AG10803 (cell line): ENCODE results near the gene SIGLEC1.

Source experiments
- DNase-seq: peaks from one replicate; pipeline ENCODE4 v3.0.0; 2010; ENCODE audit warnings: low read depth
- H3K4me3 ChIP-seq: 2 replicates; pipeline ENCODE4 v1.5.1; 2011; ENCODE audit warnings: mild to moderate bottlenecking, low read length, control low read depth
- CTCF ChIP-seq: conservative IDR thresholded peaks from 2 replicates; pipeline ENCODE4 v1.5.1; 2011; ENCODE audit warnings: mild to moderate bottlenecking, low read length, control low read depth, inconsistent platforms

Gene SIGLEC1

GRCh38 chr20:3714092-3714491 is 1.7 kb upstream of the SIGLEC1 start:
- no peak for DNase-seq
- H3K4me3 ChIP-seq, result no peak overlapping the region
- TF ChIP-seq CTCF, result no peak

GRCh38 chr20:3711484-3711941 is 887 bp downstream of the SIGLEC1 start:
- no peak overlapping the region for H3K4me3 ChIP-seq
- no peak for TF ChIP-seq CTCF
- DNase-seq, result no peak

- peak; percentile 52 for DNase-seq
- no peak overlapping the region for H3K4me3 ChIP-seq
- TF ChIP-seq CTCF, result peak; percentile 80
Measured at GRCh38 chr20:3710703-3711483, 1.5 kb downstream of the SIGLEC1 start.

- TF ChIP-seq CTCF, result no peak; the same call in 1 of the 2 replicates
- H3K4me3 ChIP-seq, result no peak overlapping the region
- no peak for DNase-seq
Measured at GRCh38 chr20:3710011-3710466, 2.4 kb downstream of the SIGLEC1 start.

- no peak for TF ChIP-seq CTCF
- H3K4me3 ChIP-seq, result no peak overlapping the region
- no peak for DNase-seq
Measured at GRCh38 chr20:3707508-3707899, 4.9 kb downstream of the SIGLEC1 start.

- peak; percentile 61 for DNase-seq
- no peak for TF ChIP-seq CTCF
- no peak overlapping the region for H3K4me3 ChIP-seq
Measured at GRCh38 chr20:3706774-3707507, 5.5 kb downstream of the SIGLEC1 start.
